CD4-positive, alpha-beta T cell treated with Interleukin-10 for 1 hour (primary cell): Measurements from ENCODE around the gene WNK3.
A peak's percentile ranks its signal among the peaks of the same experiment; 100 is the strongest.
"Not testable (repeated sequence)": the region's sequence is repeated elsewhere in the genome, so short reads cannot be mapped to it uniquely, and the experiment has no call there.

Source experiments
- DNase-seq: peaks from one replicate; pipeline ENCODE4 v3.0.0-alpha.2; 2020

WNK3 gene

GRCh38 chrX:54357414-54358377 is at the start of gene WNK3:
Gene WNK3 (minus strand): TSS chrX:54358046.
- DNase-seq: peak; percentile 35

- no peak for DNase-seq
Measured at GRCh38 chrX:54407266-54407665, 49.4 kb upstream of the WNK3 start.

DNA sequence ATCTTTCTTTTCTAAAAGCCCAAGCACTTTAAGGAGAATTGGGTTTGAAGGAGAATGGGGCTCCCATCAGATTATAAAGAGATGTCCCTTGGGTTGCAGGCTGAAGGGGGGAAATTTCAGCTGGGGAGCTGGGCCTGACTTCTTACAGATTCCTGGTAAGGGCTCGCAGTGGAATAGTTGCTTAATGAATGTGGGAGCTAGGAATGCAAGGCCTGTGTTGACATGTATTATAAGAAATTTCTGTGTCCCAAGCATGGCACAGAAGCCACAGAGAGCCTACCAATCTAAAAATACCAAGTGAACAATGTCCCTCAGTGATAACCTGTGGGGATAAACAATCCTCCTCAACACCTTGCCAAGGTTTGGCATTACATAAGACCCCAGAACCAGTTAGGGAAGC is 39.3 kb upstream of the WNK3 start:
- no peak for DNase-seq

DNA sequence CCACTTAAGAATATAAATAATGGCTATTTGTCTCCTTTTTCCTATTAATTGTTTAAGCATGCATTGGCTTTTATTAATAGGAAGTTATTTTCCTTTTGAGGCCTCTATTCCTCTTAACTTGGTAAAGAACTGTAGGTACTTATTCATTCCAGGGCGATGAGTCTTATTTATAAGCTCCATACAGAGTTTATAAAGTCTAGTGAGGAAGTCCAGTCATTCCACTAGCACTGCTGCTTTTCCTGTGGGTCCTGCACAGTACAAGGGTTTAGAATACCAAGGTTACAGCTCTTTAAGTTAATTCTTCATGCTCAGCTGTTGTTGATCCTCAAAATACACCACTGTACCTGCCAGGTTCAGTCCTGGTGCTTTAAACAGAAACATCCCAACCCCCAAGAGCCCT is 28.5 kb upstream of the WNK3 start:
- no peak for DNase-seq

- not testable (repeated sequence) for DNase-seq
Measured at GRCh38 chrX:54384661-54385060, 26.8 kb upstream of the WNK3 start.

GRCh38 chrX:54359408-54359807 is 1.6 kb upstream of the WNK3 start:
- no peak for DNase-seq

DNA sequence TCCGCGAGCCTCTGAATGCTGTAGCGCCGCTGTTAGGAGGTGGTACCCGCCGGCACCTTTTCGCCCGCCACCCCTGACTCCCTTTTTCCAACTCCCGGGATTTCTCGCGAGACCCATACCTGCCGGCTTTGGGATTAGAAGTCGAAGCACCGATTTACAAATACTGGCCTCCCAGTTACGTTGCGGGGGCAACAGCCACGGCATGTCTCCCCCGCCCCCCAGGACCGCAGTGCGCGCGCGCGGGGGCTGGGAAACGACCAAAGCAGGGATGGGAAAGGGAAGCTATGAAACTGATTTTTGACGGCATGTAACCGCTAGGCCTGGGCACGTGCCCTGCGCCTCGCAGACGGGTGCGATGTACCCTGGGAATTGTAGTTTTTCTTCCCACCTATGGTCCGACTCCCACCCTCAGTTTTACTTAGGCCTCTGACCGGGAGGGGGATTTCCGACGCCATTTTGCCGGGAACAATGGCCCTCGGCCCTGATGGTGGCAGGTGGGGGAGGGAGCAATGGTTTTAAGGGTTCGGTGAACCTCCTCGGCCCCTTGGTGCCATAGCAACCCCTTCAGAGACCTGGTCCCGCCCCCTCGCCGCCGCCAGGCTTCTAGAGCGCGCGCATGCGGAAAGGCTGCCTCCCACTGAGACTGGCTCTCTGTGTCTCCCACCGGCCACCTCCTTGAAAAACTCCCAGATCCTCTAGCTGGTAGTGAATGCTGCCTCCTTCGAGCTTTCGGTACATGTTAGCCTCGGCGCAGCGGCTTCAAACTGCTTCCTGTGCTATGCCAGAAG is 772 bp upstream of the WNK3 start:
- DNase-seq: peak; percentile 41

DNA sequence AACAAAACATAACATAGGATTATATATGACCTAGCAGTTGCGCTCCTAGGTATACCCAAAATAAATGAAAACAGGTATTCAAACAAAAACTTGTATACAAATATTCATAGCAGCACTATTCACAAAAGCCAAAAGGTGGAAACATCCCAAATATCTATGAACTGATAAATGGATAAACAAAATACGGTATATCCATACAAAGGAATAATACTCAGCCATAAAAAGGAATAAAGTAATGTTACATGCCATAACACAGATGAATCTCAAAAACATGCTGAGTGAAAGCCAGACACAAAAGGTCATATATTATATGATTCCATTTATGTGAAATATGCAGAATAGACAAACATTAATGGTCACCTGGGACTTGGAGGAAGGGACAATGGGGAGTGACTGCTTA is 5.2 kb downstream of the WNK3 start:
- DNase-seq: no peak

DNA sequence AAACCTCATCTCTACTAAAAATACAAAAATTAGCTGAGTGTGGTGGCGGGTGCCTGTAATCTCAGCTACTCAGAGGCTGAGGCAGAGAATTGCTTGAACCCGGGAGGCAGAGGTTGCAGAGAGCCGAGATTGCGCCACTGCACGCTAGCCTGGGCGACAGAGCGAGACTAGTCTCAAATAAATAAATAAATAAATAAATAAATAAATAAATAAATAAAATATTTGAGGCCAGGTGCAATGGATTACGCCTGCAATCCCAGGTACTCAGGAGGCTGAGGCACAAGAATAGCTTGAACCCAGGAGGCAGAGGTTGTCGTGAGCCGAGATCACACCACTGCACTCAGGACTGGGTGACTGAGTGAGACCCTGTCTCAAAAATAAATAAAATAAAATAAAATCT is 20.5 kb downstream of the WNK3 start:
- DNase-seq: not testable (repeated sequence)

GRCh38 chrX:54325077-54325476 is 32.8 kb downstream of the WNK3 start:
- no peak for DNase-seq

DNA sequence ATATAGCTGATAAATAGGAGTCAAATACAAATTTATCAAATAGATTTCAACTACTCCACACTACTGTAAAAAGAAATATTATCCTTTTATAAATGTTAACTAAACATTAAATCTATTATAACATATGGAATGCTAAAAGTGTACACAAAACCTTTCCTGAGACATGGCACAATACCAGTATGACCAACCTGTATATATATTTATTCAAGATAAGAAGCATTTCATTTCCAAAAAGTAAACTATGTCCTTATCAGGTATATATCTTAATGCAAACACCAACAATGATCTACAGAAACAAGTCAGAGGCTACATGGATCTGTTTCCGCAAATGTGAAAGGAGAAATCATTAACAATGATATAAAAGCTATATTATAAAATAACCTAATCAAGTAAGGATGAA is 37.8 kb downstream of the WNK3 start:
- no peak for DNase-seq

GRCh38 chrX:54306379-54306778 is 51.5 kb downstream of the WNK3 start:
- no peak for DNase-seq

DNA sequence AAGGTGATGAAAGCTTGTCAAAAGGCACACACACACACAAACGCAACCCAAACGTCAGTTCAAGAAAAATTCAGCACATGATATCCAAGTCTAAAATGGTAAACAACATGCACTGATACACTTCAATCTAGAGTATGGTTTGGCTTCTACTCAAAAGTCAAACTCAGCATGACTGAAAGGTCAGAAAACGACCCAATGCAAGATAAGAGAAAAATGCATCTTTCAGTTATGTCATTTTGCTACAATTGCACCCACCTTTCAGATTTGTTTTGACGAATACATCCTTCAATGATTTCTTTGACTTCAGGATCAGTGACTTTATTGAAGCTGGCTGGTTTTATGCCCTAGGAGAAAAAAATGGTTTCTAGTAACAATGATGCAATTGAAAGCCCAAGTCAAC is 56.3 kb downstream of the WNK3 start:
- DNase-seq: no peak

DNA sequence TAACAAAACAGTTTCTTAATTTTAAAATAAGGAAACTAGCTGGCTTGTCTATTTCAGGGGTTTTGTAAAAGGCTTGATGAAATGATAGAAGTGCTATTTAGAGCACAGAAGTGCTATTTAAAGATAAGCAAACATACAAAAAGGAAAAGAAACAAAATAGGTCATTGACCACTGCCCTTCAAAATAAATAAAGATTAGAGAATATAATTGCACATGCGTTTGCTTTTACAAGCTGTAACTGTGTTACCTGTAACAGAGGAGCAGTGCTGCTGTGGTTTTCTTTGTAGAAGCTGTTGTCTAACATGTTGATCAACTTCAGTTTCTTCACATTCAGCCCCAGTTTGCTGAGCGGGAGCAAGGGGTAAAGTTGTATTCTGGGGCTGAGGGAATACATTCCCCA is 63.5 kb downstream of the WNK3 start:
- DNase-seq: no peak

DNA sequence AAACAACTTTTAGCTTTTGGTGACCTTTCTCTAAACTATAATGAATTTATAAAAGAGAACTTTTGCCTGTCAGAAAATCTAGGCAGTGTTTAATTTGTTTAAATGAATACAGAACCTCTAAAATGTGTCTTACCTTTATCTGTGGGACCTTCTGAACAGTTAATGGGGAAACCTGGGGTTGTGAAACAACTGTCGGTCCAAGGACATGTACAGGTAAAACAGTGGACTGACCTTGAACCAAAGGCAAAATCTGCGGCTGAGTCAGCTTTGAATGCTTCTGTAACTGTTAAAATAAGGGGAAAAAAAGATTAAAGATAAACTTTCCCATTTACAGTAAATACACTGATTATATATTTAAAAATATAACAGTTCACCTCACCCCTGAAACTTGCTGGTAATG is 65.1 kb downstream of the WNK3 start:
- DNase-seq: no peak

- no peak for DNase-seq
Measured at GRCh38 chrX:54291758-54292157, 66.1 kb downstream of the WNK3 start.

DNA sequence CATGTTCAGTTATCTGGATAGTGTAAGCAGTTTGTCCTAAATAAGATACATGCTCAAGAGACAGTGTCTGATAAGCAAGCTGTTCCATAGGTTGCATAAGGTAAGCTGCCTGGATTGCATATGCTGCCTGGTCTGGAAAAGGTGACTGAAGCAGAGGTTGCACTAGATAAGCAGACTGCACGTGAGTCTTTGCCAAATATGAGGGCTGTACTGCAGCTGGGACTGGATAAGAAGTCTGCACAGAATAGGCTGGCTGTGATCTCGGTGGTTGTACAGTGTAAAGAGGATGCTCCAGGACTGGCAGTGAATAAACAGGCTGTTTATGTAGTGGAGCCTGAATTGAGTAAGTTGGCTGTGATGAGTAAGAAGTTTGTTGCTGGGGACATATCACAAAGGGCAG is 68.9 kb downstream of the WNK3 start:
- no peak for DNase-seq

GRCh38 chrX:54288277-54288676 is 69.6 kb downstream of the WNK3 start:
- no peak for DNase-seq

DNA sequence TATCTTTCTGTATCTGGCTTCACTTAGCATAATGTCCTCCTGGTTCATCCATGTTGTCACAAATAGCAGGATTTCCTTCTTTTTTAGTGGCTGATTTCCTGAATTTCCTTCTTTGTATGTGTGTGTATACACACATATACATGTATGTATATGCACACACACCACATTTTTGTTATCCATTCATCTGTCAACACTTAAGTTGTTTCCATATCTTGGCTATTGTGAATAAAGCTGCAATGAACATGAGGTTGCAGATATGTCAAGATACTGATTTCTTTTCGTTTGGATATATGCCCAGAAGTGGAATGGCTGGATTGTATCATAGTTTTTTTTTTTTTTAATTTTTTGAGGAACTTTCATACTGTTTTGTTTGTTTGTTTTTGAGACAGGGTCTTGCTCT is 76.2 kb downstream of the WNK3 start:
- no peak for DNase-seq

DNA sequence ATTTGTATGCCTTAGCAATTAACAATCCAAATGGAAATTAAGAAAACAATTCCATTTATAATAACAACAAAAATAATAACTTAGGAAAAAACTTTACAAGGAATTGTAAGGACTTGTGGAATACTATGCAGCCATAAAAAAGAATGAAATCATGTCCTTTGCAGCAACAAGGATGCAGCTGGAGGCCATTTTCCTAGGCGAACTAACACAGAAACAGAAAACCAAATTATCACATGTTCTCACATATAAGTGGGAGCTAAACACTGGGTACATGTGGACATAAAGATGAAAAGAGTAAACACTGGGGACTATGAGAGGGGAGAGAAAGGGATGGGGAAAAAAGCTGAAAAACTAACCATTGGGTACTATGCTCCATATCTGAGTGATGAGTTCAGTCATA is 77.4 kb downstream of the WNK3 start:
- DNase-seq: no peak

- DNase-seq: no peak
Measured at GRCh38 chrX:54271664-54272063, 86.2 kb downstream of the WNK3 start.

GRCh38 chrX:54248309-54248708 is 109.5 kb downstream of the WNK3 start:
- peak; percentile 14 for DNase-seq

- no peak for DNase-seq
Measured at GRCh38 chrX:54246866-54247265, 111.0 kb downstream of the WNK3 start.

DNA sequence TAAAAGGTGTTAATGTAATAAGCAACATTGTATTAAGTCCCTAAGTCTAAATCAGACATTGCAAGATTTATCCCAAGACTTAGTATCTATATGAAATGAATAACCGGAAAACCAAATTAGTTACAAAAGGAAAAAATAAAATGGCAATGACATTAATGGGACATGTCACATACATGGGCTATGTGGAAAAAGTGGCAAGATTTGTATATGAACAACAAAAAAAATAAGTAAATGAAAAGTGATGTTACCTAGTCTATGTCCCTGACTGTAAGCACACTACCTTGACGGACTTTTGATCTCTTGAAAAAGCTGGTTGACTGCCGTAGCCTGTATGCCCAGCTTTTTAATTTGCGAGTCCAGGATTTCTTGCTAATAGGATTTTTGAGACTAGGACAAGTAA is 119.3 kb downstream of the WNK3 start:
- no peak for DNase-seq
